Measurements from ENCODE around the gene TPRKB. TPM values are rescaled to one million over a fixed set of nuclear protein-coding genes. Genes with fewer than 3 reads are reported as not detected.
A peak's percentile ranks its signal among the peaks of the same experiment; 100 is the strongest.
"Not testable (repeated sequence)": the region's sequence is repeated elsewhere in the genome, so short reads cannot be mapped to it uniquely, and the experiment has no call there.

TPRKB gene
- total and polyA plus RNA-seq, 8 donors = 3.1 to 76.0 (median 31.4) TPM; not detected in 1

- H3K4me3 ChIP-seq; H3K36me3 ChIP-seq; intact Hi-C loops (cut with DNase I; ENCODE audit: low total_unique reads); H3K4me1 ChIP-seq; H3K9me3 ChIP-seq; H3K27me3 ChIP-seq; H3K27ac ChIP-seq: not testable (repeated sequence)
- 17 to 29% (median 23%) methylated on average over 5 of the region's 5 CpGs for WGBS, 5 donors
- peak in 3 of 7 experiments; percentile 20 to 47 (median 46) for TF ChIP-seq CTCF (IDR thresholded peaks at IDR 0.05)
- peak in 1 of 2 donors; percentile 62 for DNase-seq
These were observed 57.1 kb downstream of the TPRKB start for GRCh38 chr2:73679951-73680571.

Other genes starting within 250 kb of the TPRKB start
- not detected for gene NAT8, start 94.9 kb downstream of the TPRKB start, total RNA-seq
- gene NAT8, start 94.9 kb downstream of the TPRKB start, polyA plus RNA-seq = not detected
- 10 to 100 TPM in 3 of 5 donors, 1 to 10 TPM in 2; 9.0 to 45.2 (median 14.3) TPM for gene DUSP11, start 42.8 kb upstream of the TPRKB start, total RNA-seq
- gene DUSP11, start 42.8 kb upstream of the TPRKB start, polyA plus RNA-seq = 10 to 100 TPM; 16.7 to 25.4 (median 17.1) TPM
- not detected for gene C2orf78, start 46.8 kb upstream of the TPRKB start, total RNA-seq
- not detected for gene C2orf78, start 46.8 kb upstream of the TPRKB start, polyA plus RNA-seq
- 10 to 100 TPM; 22.6 to 84.9 (median 50.4) TPM for gene STAMBP, start 91.6 kb upstream of the TPRKB start, total RNA-seq
- gene STAMBP, start 91.6 kb upstream of the TPRKB start, polyA plus RNA-seq = 10 to 100 TPM; 28.0 to 34.1 (median 32.2) TPM
- 1,000 to 10,000 TPM in 2 of 5 donors, 100 to 1,000 TPM in 3; 444 to 2,977 (median 978) TPM for gene ACTG2, start 155.7 kb upstream of the TPRKB start, total RNA-seq
- gene ACTG2, start 155.7 kb upstream of the TPRKB start, polyA plus RNA-seq = 1,000 to 10,000 TPM in 1 of 3 donors, 100 to 1,000 TPM in 2; 143 to 1,485 (median 206) TPM
- gene DGUOK, start 189.5 kb upstream of the TPRKB start, total RNA-seq = 10 to 100 TPM in 2 of 5 donors, 1 to 10 TPM in 2, not detected in 1; 1.7 to 33.8 (median 14.1) TPM
- gene DGUOK, start 189.5 kb upstream of the TPRKB start, polyA plus RNA-seq = 10 to 100 TPM; 68.7 to 91.3 (median 84.9) TPM
- 10 to 100 TPM; 14.7 to 31.5 (median 17.8) TPM for gene TET3, start 247.6 kb upstream of the TPRKB start, total RNA-seq
- gene TET3, start 247.6 kb upstream of the TPRKB start, polyA plus RNA-seq = 1 to 10 TPM; 1.7 to 2.2 (median 1.8) TPM

All from stomach (tissue), 9 donors.